SH-SY5Y (cell line): Measurements from ENCODE around the gene STOML2.

ENCODE experiments used
- GATA2 ChIP-seq: IDR thresholded peaks from 2 replicates; pipeline ENCODE4 v1.6.1; 2011; ENCODE audit warnings: mild to moderate bottlenecking, low read depth, low read length
- GATA3 ChIP-seq: IDR thresholded peaks from 2 replicates; pipeline ENCODE4 v1.6.1; 2011; ENCODE audit warnings: low read depth, mild to moderate bottlenecking, low read length, moderate library complexity

DNA sequence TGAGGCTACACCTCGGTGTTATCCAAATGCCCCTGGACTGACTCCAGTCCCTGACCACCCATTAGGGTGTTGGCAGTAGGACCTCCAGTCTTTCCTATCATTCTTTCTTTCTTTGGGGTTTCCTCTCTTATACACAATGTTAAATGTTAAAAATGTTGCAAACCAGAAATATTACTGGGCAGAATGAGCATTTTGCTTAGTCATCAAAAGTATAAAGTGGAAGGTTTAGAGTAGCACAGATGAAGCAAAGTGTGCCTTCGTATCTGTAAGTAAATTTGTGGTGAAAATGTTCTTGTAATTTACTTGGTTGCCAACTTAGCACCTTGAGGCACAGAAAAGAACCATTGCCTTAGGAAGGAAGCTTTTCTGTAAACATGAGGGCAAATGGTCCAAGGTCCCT is 37.2 kb upstream of the STOML2 start:
- TF ChIP-seq GATA2 (no peak), GATA3 (no peak)
